ENCODE data around the gene RBM17.
"Not testable (repeated sequence)": the region's sequence is repeated elsewhere in the genome, so short reads cannot be mapped to it uniquely, and the experiment has no call there.

Gene RBM17

DNA sequence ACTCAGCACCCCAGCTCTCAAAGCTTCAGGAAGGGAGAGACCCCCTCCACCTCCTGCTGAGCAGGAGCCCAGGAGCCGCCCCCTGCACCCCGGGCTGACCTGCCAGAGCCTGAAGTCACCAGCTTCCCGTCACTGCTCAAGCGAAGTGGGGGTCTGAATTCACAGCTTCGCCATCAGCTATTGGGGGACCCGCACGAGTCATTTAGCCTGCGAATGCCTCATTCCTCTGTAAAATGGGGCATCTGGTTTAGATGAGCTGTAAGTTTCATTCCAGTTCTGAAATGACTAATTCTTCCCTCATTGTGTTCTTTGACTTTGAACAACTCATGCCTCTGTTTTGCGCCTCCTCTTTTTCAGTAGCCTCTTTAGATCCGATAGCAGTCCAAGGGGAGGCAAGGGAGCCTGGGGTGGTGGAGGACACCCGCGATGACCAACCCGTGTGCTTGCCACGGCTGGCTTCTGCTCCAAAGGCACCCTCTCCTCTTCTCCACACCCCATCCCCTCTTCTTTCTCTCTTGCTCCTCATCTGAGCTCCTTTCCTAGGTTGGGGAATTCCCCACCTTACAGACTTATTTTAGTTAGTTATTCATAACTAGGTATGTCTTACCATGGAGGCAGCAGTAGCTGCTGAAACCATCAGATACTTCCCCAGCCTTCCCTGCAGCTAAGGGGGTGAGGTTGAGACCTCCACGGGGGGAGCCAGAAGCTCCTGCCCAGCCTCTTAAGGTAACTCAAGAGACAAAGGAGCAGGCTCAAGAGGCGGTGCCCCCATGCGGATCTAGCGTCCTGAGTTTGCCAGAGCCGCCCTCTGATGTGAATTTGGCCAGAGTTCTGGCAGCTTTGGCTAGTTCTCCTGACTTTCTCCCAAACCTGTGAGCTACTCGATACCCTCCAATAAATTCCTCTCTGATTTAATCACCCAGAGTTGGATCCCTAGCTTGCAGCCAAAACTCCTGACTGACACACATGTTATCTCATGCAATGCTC, 47.7 kb downstream of the RBM17 start:
- peak overlapping the region; percentile 76 for H3K27ac Mint-ChIP-seq
- peaks cover 11% of the 10 kb centered on the region for H3K27me3 Mint-ChIP-seq (ENCODE audit: low read depth)
- peak overlapping the region; percentile 58 for H3K4me3 Mint-ChIP-seq
- no peaks in the 10 kb centered on the region for H3K36me3 Mint-ChIP-seq (ENCODE audit: low read depth)
- peaks cover 58% of the 10 kb centered on the region for H3K4me1 Mint-ChIP-seq (ENCODE audit: low read depth)
- H3K9me3 Mint-ChIP-seq, result no peaks in the 10 kb centered on the region

DNA sequence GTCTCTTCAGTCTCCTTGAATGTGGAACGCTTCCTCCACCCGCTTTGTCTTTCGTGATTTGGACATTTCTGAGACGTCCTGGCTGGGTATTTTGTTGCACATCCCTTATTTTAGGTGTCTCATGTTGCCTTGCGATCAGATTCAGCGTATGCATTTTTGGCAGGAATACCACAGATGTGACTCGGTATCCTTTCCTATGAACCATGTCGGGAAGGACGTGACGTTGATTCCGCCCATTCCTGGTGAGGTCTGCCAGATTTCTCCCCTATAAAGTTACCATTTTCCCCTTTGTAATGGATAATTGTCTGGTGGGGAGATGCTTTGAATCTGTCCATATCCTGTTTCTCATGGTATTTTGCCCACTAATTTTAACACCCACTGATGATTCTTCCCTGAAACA, 49.6 kb downstream of the RBM17 start:
- Mint-ChIP-seq H3K27ac (peak overlapping the region; percentile 26), H3K4me3 (no peak overlapping the region), H3K36me3 (ENCODE audit: low read depth) (no peaks in the 10 kb centered on the region), H3K9me3 (no peaks in the 10 kb centered on the region), H3K27me3 (ENCODE audit: low read depth) (peaks cover 11% of the 10 kb centered on the region), H3K4me1 (ENCODE audit: low read depth) (peaks cover 71% of the 10 kb centered on the region)

DNA sequence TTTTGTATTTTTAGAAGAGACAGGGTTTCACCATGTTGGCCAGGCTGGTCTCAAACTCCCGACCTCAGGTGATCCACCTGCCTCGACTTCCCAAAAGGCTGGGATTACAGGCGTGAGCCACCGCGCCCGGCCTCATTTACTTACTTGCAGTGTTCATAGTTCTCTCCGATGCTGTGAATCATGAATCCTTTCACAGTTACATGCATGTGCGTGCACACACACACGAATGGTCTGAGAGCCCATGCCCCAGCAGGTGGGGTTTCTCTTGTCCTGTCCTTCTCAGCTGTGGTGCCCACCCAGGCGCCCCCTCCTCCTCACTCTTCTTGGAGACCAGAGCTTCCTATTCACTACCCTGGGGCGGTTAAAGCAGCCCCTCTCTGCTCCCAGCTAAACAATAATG, 50.6 kb downstream of the RBM17 start:
- H3K4me1 Mint-ChIP-seq (ENCODE audit: low read depth), result peaks cover 72% of the 10 kb centered on the region
- peaks cover 11% of the 10 kb centered on the region for H3K27me3 Mint-ChIP-seq (ENCODE audit: low read depth)
- no peaks in the 10 kb centered on the region for H3K36me3 Mint-ChIP-seq (ENCODE audit: low read depth)
- no peaks in the 10 kb centered on the region for H3K9me3 Mint-ChIP-seq
- no peak overlapping the region for H3K4me3 Mint-ChIP-seq
- H3K27ac Mint-ChIP-seq, result no peak overlapping the region

DNA sequence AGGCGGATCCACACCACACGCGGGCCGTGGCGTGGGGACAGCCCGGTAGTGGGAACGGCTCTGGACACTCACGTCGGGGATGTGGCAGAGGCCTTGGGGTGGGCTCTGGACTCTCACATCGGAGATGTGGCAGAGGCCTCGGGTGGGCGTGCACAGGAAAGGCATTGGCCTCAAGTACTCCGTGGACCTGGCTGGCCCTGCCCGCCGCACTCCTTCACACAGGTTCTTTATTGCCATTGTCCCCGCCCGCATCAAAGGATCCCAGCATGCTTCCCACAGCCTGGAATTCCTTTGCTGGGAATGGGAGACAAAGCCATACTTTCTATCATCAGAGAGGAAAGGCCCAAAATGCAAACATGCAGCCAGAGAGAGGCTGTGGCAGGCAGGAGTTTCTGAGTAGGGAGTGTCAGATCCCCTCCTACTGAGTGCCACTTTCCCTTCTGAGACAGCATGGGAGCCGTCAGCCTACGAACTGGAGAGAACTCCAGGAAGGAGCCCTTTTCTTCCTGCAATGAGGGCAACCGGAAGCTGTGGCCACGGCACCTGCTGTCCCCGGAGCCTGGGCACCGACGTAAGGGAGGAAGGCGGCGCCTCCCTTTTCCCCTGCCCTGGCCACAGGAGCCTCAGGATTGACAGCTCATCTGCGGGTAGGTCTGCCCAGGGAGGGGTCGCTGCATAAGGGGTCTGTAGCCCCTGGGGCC, 51.5 kb downstream of the RBM17 start:
- H3K36me3 Mint-ChIP-seq (ENCODE audit: low read depth), result no peaks in the 10 kb centered on the region
- H3K27ac Mint-ChIP-seq, result peak overlapping the region; percentile 62
- peaks cover 11% of the 10 kb centered on the region for H3K27me3 Mint-ChIP-seq (ENCODE audit: low read depth)
- peak overlapping the region; percentile 69 for H3K4me3 Mint-ChIP-seq
- no peaks in the 10 kb centered on the region for H3K9me3 Mint-ChIP-seq
- H3K4me1 Mint-ChIP-seq (ENCODE audit: low read depth), result peaks cover 65% of the 10 kb centered on the region

DNA sequence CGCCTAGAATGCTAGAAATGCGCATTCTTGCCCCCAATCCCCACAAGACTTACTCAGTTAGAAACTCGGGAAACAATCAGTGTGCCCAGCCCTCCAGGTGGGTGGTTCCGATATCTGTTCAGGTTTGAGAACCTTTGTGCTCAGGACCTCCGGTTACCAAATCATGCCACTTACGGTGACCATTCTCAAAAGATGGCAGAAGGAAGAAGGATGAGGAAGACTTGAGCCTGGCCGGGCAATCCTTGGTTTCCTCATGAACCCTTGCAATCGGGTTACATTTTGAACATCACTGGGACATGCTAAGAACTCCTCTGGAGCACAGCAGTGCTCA, 52.1 kb downstream of the RBM17 start:
- peaks cover 61% of the 10 kb centered on the region for H3K4me1 Mint-ChIP-seq (ENCODE audit: low read depth)
- no peaks in the 10 kb centered on the region for H3K9me3 Mint-ChIP-seq
- H3K4me3 Mint-ChIP-seq, result peak overlapping the region; percentile 69
- no peaks in the 10 kb centered on the region for H3K36me3 Mint-ChIP-seq (ENCODE audit: low read depth)
- peak overlapping the region; percentile 62 for H3K27ac Mint-ChIP-seq
- peaks cover 7% of the 10 kb centered on the region for H3K27me3 Mint-ChIP-seq (ENCODE audit: low read depth)

DNA sequence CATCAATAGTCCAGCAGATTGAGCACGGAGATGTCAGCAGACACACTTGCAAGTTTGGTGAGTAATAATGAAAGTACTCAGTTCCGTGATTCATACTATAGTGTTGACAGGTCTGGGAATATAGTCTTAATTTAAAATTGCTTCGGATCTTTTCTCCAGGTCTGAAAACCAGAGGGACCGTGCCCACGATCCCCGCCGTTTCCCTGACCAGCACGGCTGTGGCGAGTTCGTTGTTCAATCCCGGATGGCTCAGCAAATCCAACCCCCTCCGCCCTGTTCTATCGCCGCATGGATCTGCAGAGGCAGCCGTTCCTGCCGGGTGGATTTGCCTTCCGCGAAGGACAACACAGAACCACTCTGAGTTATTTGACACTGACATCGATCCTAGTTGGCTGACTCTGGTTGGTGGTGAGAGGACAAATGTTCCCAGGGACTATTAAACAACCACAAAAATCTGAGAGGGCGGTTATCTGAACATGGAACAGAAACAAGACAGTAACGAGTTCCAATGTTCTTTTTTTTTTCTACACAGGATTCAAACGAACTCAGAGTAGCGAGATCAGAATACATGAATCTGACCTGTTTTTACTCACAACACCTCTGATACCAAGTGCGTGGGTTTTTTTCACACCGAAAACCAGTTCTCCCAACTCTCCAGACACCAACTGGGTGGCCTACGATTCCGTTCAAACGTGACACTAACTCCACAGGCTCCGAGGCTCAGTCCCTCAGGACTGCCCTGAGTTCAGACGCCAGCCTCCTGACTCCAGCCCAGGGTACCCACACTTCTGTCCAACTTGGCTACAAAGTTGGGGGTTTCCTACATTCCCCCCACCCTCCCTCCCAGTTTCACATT, 52.7 kb downstream of the RBM17 start:
- H3K36me3 Mint-ChIP-seq (ENCODE audit: low read depth), result peaks cover 4% of the 10 kb centered on the region
- H3K27me3 Mint-ChIP-seq (ENCODE audit: low read depth), result peaks cover 7% of the 10 kb centered on the region
- H3K27ac Mint-ChIP-seq, result peak overlapping the region; percentile 62
- H3K4me1 Mint-ChIP-seq (ENCODE audit: low read depth), result peaks cover 61% of the 10 kb centered on the region
- no peaks in the 10 kb centered on the region for H3K9me3 Mint-ChIP-seq
- peak overlapping the region; percentile 69 for H3K4me3 Mint-ChIP-seq

GRCh38 chr10:6142186-6142585, 53.4 kb downstream of the RBM17 start:
- not testable (repeated sequence) for H3K4me3 Mint-ChIP-seq; H3K27me3 Mint-ChIP-seq (ENCODE audit: low read depth); H3K36me3 Mint-ChIP-seq (ENCODE audit: low read depth); H3K9me3 Mint-ChIP-seq; H3K27ac Mint-ChIP-seq
- H3K4me1 Mint-ChIP-seq (ENCODE audit: low read depth), result peaks cover 59% of the 10 kb centered on the region

DNA sequence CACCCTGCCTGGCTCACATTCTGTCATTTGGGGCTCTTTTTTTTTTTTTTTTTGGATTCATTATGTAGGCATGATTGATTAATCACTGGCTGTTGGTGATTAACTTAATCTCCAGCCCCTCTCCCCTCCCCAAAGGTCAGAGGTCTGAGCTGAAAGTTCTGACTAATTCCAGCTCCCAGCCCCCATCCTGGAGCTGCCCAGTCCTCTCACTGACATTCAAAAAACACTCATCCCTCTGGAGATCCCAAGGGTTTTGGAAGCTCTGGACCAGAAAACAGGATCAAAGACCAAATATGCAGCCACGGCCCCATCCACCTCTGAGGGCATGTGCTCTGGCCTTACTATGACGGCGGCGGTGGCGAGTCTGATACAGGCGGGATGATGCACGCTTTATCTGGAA, 53.8 kb downstream of the RBM17 start:
- Mint-ChIP-seq H3K4me1 (ENCODE audit: low read depth) (peaks cover 61% of the 10 kb centered on the region), H3K4me3 (peak overlapping the region; percentile 15), H3K36me3 (ENCODE audit: low read depth) (peaks cover 14% of the 10 kb centered on the region), H3K27ac (no peak overlapping the region), H3K27me3 (ENCODE audit: low read depth) (peaks cover 7% of the 10 kb centered on the region), H3K9me3 (no peaks in the 10 kb centered on the region)

DNA sequence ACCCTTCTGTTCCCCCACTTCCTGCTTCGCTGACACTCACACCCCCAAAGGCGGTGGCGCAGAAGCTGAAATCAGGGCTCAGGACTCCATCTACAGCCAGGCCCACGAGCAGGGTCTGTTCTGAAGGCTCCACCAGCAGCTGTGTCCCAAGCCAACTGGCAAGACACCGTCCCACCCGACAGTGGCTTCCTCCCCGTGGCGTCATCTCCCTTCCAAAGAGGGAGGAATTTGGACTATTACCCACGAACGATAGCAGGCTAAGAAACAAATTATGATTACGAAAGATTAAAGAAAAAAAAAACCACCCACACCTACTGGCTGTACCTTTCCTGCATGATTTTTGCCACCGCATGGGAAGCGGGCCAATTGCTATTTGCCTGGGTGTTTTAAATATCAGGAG, 54.3 kb downstream of the RBM17 start:
- H3K4me1 Mint-ChIP-seq (ENCODE audit: low read depth), result peaks cover 66% of the 10 kb centered on the region
- peaks cover 14% of the 10 kb centered on the region for H3K36me3 Mint-ChIP-seq (ENCODE audit: low read depth)
- H3K4me3 Mint-ChIP-seq, result peak overlapping the region; percentile 15
- no peaks in the 10 kb centered on the region for H3K9me3 Mint-ChIP-seq
- H3K27me3 Mint-ChIP-seq (ENCODE audit: low read depth), result peaks cover 7% of the 10 kb centered on the region
- no peak overlapping the region for H3K27ac Mint-ChIP-seq

DNA sequence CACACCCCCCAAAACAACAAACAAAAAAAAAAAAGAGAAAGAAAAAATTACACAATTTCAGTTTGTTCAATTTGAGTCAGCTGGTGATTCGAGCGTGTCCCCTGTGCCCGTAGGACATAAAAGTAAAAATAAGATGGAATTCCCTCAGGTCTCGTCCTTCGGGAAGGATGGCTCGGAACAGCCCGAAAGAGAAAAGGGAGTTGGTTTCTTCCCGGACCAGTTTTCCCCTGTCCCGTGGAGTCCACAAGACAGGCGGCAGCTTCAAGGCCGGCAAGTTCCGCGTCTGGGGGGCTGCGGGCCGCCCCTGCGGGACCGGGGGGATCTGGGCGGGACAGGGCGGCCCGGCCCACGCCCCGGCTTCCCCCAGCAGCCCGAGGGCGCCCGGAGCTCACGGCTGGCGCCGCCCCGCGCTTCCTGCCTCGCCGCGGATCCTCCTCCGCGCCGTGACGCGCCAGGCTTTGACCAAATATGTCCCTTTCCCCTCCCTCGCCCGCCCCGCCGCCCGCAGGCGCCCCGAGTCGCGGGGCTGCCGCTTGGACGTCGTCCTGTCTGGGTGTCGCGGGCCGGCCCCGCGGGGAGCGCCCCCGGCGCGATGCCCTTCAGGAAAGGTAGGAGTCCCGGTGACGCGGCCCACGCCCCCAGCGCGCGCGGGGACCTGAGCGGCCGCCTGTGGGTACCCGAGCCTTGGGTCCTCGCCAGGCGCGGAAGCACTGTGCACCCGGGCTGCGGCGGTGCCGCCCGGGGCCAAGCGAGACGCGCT, 55.8 kb downstream of the RBM17 start:
- H3K4me1 Mint-ChIP-seq (ENCODE audit: low read depth), result peaks cover 65% of the 10 kb centered on the region
- H3K4me3 Mint-ChIP-seq, result peak overlapping the region; percentile 88
- H3K27ac Mint-ChIP-seq, result peak overlapping the region; percentile 88
- peaks cover 21% of the 10 kb centered on the region for H3K36me3 Mint-ChIP-seq (ENCODE audit: low read depth)
- no peaks in the 10 kb centered on the region for H3K9me3 Mint-ChIP-seq
- H3K27me3 Mint-ChIP-seq (ENCODE audit: low read depth), result no peaks in the 10 kb centered on the region

DNA sequence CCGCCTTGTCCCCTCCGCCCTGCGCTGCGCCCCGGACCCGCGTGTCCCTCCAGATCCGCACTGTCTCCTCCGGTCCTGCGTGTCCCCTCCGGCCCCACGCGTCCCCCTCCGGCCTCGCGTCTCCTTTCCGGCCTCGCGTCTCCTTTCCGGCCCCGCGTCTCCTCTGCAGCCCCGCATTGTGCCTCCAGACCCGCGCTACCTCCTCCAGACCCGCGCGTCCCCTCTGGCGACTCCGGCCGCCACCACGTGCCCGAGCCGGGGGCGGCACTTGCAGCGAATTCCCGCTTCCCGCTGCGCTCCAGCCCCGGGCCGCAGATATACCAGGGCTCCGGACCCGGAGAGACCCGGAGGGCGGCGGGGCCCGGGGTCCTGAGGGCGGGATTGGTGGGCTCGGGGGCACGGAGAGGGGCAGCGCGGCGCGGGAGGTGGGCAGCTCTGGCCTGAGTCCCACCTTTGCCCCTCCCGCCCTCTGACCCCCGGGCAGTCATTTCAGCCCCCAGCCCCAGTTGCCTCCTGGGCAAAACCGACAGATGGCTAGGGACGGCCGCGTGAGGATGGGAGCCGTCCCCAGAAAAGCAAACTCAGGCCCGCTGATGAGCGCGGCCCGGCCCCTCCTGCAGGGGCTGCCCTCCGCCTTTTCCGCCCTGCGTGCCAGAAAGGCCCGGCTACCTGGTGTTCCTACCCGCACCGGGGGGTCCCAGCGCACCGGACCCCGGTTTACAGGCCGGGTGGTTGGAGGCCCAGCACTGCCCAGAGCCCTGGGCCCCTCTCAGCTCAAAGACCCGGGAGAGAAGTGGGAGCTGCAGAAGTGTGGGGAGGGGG, 56.5 kb downstream of the RBM17 start:
- Mint-ChIP-seq H3K4me1 (ENCODE audit: low read depth) (peaks cover 66% of the 10 kb centered on the region), H3K27me3 (ENCODE audit: low read depth) (no peaks in the 10 kb centered on the region), H3K4me3 (peak overlapping the region; percentile 80), H3K9me3 (no peaks in the 10 kb centered on the region), H3K27ac (peak overlapping the region; percentile 45), H3K36me3 (ENCODE audit: low read depth) (peaks cover 27% of the 10 kb centered on the region)

DNA sequence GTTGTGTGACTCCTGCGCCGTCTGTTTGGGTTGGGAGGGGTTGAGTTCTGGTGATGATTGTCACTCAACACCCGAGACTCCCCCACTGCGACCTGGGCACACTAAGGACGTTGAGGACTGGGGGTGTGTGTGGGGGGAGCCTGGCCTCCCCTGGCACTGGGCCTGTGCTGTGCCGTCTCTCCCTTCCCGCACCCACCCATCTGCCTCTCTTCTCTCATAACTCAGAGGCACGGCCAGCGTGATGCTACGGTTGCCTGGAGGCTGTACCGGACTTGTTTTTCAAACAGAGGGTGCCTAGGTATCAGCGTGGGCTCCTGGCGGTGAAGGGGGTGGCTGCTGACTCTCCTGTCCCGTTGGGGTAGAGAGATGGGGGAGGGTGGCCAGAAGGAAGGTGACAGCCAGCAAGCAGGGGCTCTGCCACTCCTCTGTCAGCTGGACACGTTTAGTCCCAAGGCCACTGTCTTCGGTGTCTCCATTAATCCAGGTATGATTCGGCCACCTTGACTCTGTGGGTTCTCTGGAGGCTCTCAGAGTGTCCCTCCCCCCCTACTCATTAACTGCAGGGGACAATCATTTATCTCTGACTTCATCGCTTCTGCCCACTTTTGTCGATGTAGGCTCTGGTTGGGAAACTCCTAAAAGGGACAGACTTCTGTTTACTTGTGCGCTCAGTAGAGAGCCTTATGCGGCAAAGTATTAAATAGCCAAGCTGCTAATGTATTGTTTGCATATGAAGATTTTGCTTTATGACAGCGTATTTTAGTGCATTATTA, 57.4 kb downstream of the RBM17 start:
- peak overlapping the region; percentile 78 for H3K4me3 Mint-ChIP-seq
- H3K27ac Mint-ChIP-seq, result peak overlapping the region; percentile 63
- H3K36me3 Mint-ChIP-seq (ENCODE audit: low read depth), result peaks cover 27% of the 10 kb centered on the region
- H3K4me1 Mint-ChIP-seq (ENCODE audit: low read depth), result peaks cover 64% of the 10 kb centered on the region
- H3K27me3 Mint-ChIP-seq (ENCODE audit: low read depth), result no peaks in the 10 kb centered on the region
- H3K9me3 Mint-ChIP-seq, result no peaks in the 10 kb centered on the region

GRCh38 chr10:6146921-6147320, 58.1 kb downstream of the RBM17 start:
- Mint-ChIP-seq H3K27me3 (ENCODE audit: low read depth) (no peaks in the 10 kb centered on the region), H3K36me3 (ENCODE audit: low read depth) (peaks cover 27% of the 10 kb centered on the region), H3K27ac (no peak overlapping the region), H3K4me3 (peak overlapping the region; percentile 63), H3K9me3 (no peaks in the 10 kb centered on the region), H3K4me1 (ENCODE audit: low read depth) (peaks cover 61% of the 10 kb centered on the region)

Measured in T-helper 1 cell treated with Interleukin-12 subunit alpha and Interleukin-12 subunit beta and Interleukin-4 antibody, amounts not matched to agents 30 μg/mL and 1 μg/mL, for 36 hours (primary cell).